Head of caudate nucleus (tissue), 42 donors: ENCODE results near the gene SAE1.

ENCODE experiments used
- DNase-seq, 42 donors: peaks; one replicate each; pipeline versions ENCODE4 v3.0.0 to v3.0.0-alpha.2; 2020 to 2021; ENCODE audit warnings: mixed read lengths in 7 of 42
- intact Hi-C: fragments of 100-400 bp; cut with DNase I; formaldehyde crosslinking; loops from one replicate; pipeline ENCODE4 v1.15.0; 2022

SAE1 gene

GRCh38 chr19:47228168-47228936 lies 97.7 kb downstream of the SAE1 start:
- intact Hi-C loops: no loop called here
- peak in 5 of 42 donors; percentile 12 to 50 (median 32) for DNase-seq

GRCh38 chr19:47228937-47229675 lies 98.5 kb downstream of the SAE1 start:
- intact Hi-C loops: no loop called here
- DNase-seq: peak in 8 of 42 donors; percentile 7 to 38 (median 22)

GRCh38 chr19:47229676-47230053 lies 99.0 kb downstream of the SAE1 start:
- DNase-seq: peak in 4 of 42 donors; percentile 20 to 36 (median 24)

DNA sequence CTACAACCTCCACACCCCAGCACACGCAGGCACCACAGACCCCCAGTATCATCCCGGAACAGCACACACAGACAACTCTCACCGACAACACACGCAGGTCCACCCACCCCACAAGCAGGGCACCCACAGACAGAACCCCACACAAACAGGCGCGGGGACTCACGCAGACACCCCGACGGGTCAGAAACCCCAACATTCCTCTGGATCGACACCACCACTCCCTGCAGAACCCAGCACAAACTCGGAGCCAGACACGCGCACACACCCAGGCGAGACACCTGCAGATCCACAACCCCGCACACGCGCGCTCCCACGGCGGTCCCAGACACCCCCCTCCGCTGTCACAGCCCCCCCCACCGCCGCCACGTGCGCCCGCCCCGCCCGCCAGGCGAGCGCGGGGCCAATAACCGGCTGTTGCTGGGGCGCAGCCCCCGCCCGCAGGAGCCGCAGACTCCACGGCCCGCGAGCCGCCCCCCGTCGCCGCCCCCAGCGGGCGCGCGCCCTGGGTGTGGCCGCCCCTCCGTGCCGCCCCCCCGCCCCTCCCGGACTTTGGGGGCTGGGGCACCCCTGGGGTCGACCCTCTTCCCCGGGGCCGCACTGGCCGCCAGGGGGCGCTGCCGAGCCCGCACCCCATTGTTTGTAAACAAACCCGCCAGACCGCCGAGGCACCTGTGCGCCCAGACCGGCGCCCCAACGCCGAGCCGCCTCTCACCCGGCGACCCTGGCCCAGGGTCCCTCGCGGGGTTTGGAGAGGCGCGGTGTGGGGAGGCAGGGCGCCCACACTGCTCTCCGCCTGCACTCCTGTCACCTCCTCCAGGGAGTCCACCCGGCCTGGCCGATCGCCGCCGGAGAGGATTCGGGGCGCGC lies 99.7 kb downstream of the SAE1 start:
- intact Hi-C loops: no loop called here
- DNase-seq: peak in 36 of 42 donors; percentile 28 to 79 (median 59)

More at GRCh38 chr19:47229676-47230053, 99.0 kb downstream of the SAE1 start:
- intact Hi-C loops: no loop called here

DNA sequence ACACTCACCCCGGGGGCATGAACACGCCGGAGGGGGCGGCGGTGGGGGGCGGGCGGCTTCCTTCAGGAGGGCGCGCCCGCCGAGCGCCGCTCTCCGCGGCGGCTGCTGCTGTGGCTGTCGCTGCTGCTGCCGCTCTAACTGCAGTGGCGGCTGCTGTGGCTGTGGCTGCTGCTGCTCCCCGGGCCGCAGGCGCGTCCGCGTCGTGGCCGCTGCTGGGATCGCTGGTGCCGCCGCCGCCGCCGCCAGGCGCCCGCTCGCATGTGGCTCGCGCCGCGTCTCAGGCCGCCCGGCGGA lies 100.2 kb downstream of the SAE1 start, which contains the start of gene BBC3:
Gene BBC3 (minus strand): TSS at position 279 of the 294 bp plus-strand sequence. CDS start 2,768 bp downstream, outside the sequence.
- intact Hi-C loops: no loop called here
- DNase-seq: no peak

DNA sequence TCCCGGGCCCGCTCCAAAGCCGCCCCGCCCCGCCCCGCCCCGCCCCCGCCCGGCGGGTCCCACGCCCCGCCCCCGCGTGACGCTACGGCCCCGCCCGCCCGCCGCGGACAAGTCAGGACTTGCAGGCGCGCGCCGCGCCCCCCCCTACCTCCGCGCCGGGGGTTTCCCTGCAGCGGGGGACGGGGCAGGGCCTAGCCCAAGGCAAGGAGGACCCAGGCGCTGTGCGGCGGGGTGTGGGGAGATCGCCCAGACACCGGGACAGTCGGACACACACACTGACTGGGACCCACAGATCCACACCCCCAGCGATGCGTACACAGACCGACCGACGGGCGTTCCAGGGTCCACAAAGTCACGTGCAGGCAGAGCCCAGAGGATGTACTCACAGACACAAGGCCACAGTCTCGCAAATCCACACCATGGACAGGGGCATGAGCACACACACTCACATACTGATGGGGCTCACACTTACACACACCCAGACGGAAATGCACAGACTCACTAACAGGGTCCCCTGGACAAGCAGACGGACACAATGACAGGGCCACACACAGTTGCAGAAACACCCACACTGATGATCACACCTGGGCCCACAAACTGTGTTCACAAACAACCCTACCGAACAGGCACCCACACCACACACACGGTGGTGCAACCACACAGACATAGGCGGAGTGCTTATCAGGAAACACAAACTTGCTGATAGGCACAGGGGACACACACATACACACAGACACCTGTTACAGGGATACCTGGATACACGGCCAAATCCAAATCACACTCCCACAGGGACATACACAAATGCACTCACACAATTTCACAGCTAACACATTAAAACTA lies 100.8 kb downstream of the SAE1 start:
- intact Hi-C loops: no loop called here
- DNase-seq: peak; percentile 65 to 93 (median 85)

DNA sequence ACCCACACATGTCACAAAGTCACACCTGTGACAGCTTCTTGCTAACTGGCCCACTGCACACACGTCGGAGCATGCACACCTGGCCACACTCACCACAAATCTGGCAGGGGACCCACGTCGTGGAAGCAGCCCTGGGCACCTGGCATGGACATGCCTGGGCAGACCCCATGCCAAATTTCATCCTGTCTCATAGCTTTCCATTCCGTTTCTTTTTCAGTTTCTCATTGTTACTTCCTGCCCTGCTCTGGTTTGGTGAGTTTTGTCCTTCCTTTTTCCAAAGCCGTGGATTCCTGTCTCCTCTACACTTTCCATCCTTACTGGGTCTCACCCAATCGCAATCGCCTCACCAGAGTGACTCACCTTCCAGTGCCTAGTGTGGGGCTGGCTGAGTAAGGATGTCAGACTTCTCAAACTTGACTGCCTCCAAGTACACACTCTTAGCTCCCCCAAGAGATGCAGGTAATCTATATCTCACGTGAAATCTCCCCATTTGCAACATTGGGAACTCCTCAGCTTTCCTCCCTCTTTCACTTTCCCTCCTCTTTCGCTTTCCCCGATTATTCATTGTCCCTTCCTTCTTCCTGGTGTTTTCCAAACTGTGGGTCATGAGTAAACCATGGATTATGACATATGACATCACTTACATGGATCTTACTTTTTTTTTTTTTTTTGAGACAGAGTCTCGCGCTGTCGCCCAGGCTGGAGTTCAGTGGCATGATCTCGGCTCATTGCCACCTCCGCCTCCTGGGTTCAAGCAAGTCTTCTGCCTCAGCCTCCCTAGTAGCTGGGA lies 102.0 kb downstream of the SAE1 start:
- intact Hi-C loops: no loop called here
- DNase-seq: peak in 1 of 42 donors; percentile 54

DNA sequence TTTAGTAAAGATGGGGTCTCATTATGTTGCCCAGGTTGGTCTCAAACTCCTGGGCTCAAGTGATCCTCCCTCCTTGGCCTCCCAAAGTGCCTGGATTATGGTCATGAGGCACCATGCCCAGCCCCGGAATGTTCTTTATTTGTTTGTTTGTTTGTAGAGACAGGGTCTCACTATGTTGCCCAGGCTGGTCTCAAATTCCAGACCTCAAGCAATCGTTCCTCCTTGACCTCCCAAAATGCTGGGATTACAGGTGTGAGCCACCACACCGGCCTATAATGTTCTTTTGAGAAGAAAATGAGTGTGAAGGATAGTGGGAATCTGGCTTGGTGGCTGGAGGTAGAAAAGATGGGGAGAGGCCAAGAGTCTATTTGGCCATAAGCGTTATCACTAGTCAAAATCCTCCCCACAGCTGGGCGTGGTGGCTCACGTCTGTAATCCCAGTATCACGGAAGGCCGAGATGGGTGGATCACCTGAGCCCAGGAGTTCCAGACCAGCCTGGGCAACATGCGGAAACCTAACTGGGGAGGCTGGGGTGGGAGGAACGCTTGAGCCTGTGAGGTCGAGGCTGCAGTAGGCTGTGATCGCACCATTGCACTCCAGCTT lies 105.5 kb downstream of the SAE1 start:
- DNase-seq: no peak
- intact Hi-C loops: no loop called here

DNA sequence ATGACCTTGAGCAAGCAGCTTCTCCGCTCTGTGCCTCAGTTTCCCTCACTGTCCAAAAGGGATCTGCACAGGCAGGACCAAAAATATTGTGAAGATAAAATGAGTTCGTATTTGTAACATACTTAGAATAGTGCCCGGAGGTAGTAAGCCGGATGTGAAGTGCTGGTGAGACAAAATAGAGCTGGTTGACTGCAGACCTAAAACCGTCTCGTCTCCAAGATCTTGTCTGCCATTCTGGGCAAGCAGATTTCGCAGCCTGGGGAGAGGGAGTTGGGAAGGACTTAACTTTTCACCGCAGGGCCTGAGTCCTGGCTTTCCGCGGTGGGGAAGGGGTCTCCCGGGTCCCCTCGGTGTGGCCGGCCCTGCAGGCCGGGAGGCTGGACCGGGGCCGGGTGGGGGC lies 108.5 kb downstream of the SAE1 start:
- DNase-seq: no peak
- intact Hi-C loops: no loop called here

DNA sequence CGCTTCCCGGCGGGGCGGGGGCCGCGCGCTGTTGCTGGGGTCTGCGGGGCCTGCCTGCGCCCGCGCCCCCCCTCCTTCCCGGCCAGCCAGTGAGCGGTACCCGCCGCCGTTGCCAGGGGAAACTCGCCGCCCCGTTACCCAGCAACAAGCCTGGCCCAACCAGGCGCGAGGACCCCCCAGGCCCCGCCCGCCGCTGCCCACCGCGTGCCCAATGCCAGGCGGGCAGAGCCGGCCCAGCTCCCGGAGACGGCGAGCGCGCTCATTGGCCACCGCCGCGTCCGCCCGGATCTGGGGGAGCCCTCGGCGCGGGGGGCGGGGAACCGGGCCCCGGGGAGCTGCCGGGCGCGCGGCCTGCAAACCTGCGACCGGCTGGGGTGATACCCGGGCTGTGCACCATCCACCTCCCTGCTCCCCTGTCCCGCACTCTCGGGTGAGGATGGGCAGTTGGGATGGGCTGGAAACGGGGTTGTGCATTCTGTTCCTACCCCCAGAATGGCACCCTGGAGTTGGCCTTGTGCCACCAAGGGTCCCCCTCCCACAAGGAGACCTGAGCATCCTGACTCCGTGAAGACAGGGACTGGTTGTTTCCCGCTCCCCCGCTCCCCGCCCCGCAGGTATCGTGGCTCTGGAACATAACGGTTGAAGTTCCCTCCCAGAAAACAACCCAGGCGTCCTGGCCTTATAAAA lies 109.1 kb downstream of the SAE1 start:
- peak; percentile 71 to 94 (median 89) for DNase-seq
- intact Hi-C loops: loop anchor here (5.0 kb wide), 1 partner anchor 92 kb away; no protein-coding TSS in a partner anchor

DNA sequence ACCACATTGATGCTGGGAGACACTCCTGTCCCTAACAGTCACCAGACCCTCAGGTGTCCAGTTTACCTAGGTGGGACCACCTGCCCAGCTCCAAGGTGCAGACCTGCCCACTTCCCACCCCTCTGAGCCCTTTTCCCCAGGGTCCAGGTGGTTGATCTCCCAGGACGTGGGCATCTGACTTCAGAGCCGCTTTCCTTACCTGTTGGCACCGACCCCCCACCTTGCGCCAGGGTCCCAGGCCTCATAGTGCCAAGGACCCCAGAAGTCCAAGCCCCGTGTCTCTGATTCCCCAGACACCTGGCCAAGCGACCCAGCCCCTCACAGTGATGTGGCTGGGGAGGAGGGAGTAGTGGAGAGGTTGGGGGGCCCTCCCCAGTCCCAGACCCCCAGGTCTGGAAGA lies 109.9 kb downstream of the SAE1 start:
- intact Hi-C loops: loop anchor here (5.0 kb wide), 1 partner anchor 93 kb away; no protein-coding TSS in a partner anchor

DNA sequence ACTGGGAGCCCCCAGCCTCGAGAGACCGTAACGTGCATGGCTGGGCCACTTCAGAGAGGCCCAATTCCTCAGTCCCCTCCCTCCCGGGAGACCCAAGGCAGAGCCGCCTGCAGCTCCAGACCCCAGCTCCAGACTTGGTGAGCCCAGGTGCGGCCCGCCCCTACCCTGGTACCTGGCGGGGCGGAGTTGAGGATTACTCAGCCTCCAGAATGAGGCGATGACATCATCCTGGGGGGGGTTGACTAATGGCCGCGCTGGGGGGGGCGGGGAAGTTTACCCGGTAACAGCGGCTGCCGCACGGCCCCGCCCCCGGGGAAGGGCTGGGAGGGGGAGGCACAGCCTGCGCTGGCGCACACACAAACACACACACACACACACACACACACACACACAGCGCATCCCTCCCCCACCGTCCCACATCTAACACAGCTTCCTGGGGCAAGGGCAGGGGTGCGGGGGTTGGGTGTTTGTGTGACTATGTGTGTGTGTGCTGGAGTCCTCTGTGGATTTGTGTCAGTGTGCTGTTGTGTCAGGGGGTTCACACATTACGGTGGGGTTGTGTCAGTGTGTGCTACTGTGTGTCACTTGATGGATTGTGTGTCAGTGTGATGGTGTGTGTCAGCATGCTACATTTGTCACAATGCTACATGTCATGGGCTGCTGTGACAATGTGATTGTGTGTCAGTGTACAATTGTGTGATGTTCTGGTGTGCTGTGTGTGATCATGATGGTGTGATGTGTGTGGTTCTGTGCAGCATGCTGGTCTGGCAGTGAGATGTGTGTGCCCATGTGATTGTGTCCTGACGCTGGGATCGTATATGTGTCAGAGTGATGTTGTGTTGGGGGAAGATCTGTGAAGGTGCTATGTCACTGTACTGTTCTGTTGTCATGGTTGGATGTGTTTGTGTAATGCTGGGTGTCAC lies 110.6 kb downstream of the SAE1 start:
- intact Hi-C loops: loop anchor here (5.0 kb wide), 1 partner anchor 94 kb away; no protein-coding TSS in a partner anchor
- peak in 41 of 42 donors; percentile 21 to 92 (median 71) for DNase-seq

More for the DNA sequence above, 109.9 kb downstream of the SAE1 start:
- no peak for DNase-seq

GRCh38 chr19:47241919-47242577 lies 111.4 kb downstream of the SAE1 start:
- intact Hi-C loops: loop anchor here (5.0 kb wide), 1 partner anchor 95 kb away; no protein-coding TSS in a partner anchor

DNA sequence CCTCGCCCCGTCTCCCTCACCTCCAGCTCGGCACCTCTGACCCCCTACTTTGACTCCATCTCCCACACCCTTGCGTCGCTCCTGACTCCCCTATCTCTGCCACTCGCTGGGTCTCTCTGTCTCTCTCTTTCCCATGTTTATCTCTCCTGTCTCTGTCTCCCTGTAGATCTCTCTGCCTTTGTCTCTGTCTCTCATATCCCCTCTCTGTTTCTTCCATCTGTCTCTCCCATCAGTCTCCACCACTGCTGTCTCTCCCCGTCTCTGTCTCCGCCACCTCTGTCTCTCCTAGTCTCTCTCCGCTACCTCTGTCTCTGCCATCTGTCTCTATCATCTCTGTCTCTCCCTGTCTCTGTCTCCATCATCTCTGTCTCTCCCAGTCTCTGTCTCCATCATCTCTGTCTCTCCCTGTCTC lies 112.7 kb downstream of the SAE1 start:
- intact Hi-C loops: loop anchor here (5.0 kb wide), 1 partner anchor 96 kb away; no protein-coding TSS in a partner anchor

More at GRCh38 chr19:47241919-47242577, 111.4 kb downstream of the SAE1 start:
- DNase-seq: no peak

More for the DNA sequence above, 112.7 kb downstream of the SAE1 start:
- DNase-seq: no peak
